Fibroblast of lung (primary cell): ENCODE measurements around the gene IL25.

Experiments
- CTCF ChIP-seq, 2 donors: IDR thresholded peaks in 1 of 2; conservative IDR thresholded peaks in 1 of 2; 1 replicate in 1 of 2; 2 replicates in 1 of 2; pipeline ENCODE4 v1.5.1; 2011 to 2012; ENCODE audit warnings: low read length in 2 of 2, control low read depth in 1 of 2, inconsistent platforms in 1 of 2, low read depth in 1 of 2, mild to moderate bottlenecking in 1 of 2
- EZH2 ChIP-seq: IDR thresholded peaks from 2 replicates; pipeline ENCODE4 v1.5.1; 2012; ENCODE audit warnings: low read length, control low read depth, mild to moderate bottlenecking; ENCODE audit errors: missing control alignments

GRCh38 chr14:23406725-23407355 is 34.2 kb downstream of the IL25 start:
- no peak for TF ChIP-seq CTCF (conservative IDR thresholded peaks at IDR 0.05 in 1 of 2, IDR thresholded peaks at IDR 0.05 in 1 of 2; ENCODE audit: low read depth in 1 of 2, low read length in 2 of 2)
- no peak for TF ChIP-seq EZH2
